GM18951 (cell line): ENCODE measurements around the gene MORC4.
"Not testable (repeated sequence)": the region's sequence is repeated elsewhere in the genome, so short reads cannot be mapped to it uniquely, and the experiment has no call there.

ENCODE experiments used
- POLR2A ChIP-seq: IDR thresholded peaks from 4 replicates; pipeline ENCODE4 v1.6.1; 2011; ENCODE audit warnings: mild to moderate bottlenecking; ENCODE audit not compliant: insufficient read length, insufficient read depth; ENCODE audit errors: extremely low read depth
- in situ Hi-C: fragments of 300-500 bp; cut with MboI; formaldehyde crosslinking; loops from one replicate; pipeline ENCODE4 v1.12.0; 2022; ENCODE audit warnings: low sequenced_read_pairs, mixed read lengths, inconsistent platforms; ENCODE audit not compliant: unreplicated experiment

Gene MORC4

GRCh38 chrX:106972896-106973295 is 27.1 kb downstream of the MORC4 start:
- in situ Hi-C loops: no loop called here
- TF ChIP-seq POLR2A: no peak

GRCh38 chrX:106966547-106966946 is 33.5 kb downstream of the MORC4 start:
- in situ Hi-C loops: not testable (repeated sequence)

- TF ChIP-seq POLR2A: no peak
- in situ Hi-C loops: no loop called here
Observed at GRCh38 chrX:106964290-106964689, 35.7 kb downstream of the MORC4 start.

GRCh38 chrX:106963111-106963510 is 36.9 kb downstream of the MORC4 start:
- in situ Hi-C loops: no loop called here
- no peak for TF ChIP-seq POLR2A

DNA sequence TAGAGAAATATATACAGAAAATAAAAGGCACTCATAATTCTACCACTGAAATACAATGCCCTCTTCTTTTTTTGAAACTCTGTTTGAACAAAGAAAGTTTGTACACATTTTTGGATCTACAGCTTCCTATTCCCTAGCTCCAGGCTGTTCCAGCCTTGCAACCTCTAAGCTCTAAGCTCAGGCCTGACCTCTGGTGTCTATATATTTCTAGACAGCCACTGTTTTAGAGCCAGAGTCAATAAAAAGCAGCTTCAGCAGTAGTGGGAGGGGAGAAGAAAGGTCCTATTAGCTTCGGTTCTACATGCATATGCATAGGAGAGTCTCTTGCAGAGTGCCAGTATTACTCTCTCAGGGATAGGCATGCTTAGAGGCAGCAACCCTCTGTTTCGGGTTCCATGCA is 40.1 kb downstream of the MORC4 start:
- no peak for TF ChIP-seq POLR2A
- in situ Hi-C loops: no loop called here

DNA sequence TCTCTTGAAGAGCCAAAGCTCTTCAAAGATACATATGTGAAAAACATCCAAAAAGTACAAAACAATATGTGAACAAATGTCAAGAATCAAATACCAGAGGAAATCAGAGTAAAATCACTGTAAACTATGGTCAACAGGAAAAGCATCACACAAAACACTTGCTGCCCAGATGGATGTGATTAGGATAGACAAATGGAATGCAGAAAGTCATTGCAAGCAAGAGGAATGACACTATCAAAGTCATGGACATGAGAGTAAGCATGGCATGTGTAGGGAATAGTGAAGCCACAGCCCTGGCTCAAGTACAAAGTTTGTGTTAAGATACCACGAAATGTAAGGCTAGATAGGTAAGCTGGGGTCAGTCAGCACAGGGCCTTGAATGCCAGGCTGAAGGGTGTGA is 42.2 kb downstream of the MORC4 start:
- TF ChIP-seq POLR2A: no peak
- in situ Hi-C loops: no loop called here

- TF ChIP-seq POLR2A: no peak
- in situ Hi-C loops: no loop called here
Observed at GRCh38 chrX:106955004-106955772, 44.8 kb downstream of the MORC4 start.

- TF ChIP-seq POLR2A: no peak
- in situ Hi-C loops: no loop called here
Observed at GRCh38 chrX:106954041-106954440, 46.0 kb downstream of the MORC4 start.

DNA sequence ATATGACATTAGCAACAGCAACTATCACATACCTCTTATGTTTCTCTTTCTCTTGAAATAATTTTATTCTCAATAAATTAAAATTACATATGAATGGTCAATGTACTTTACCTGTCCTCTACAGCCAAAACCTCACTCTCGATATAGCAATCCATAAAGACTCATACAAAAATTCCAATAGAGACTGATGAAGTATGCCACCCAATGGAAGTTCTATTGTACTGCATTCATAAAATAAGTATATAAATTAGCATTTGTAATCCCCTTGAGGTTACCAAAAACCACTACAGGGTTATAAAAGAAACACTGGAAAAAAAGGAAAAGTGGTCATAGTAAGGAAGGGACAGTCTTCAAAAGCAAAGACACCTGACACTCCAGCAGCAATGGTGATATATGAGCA is 47.0 kb downstream of the MORC4 start:
- in situ Hi-C loops: no loop called here
- no peak for TF ChIP-seq POLR2A

- in situ Hi-C loops: no loop called here
- no peak for TF ChIP-seq POLR2A
Observed at GRCh38 chrX:106952538-106952937, 47.5 kb downstream of the MORC4 start.

GRCh38 chrX:106952089-106952488 is 47.9 kb downstream of the MORC4 start:
- no peak for TF ChIP-seq POLR2A
- in situ Hi-C loops: no loop called here

DNA sequence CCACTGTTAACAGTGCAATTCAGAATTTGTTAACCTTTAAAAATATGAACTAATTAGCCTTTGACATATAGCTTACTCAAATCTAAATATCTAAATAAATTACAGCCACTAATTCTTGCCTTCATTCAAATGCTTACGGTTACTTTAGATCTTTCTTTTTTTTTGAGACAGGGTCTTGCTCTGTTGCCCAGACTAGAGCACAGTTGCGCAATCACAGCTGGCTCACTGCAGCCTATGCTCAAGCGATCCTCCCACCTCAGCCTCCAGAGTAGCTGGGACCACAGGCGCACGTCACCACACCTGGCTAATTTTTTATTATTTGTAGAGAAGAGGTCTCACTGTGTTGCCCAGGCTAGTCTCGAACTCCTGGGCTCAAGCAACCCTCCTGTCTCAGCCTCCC is 48.8 kb downstream of the MORC4 start:
- in situ Hi-C loops: no loop called here
- TF ChIP-seq POLR2A: no peak

DNA sequence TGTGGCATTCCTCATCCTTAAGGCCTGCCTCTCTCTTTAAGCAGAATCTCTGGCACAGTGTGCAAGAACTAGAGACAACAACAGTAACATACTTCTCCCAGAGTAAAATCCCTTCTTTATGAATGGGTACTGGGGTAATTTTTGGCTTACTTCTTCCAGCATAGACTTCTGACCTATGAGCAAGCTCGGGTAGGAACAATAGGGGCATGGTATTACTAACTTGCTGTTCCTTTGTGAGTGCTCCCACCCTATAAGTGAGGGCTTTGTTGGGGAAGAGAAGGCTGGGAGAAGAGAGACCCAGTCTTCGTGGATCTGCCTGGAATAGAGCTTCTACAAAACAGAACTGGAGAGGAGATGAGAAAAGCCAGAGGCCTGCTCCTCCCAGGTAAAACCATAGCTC is 49.6 kb downstream of the MORC4 start:
- in situ Hi-C loops: no loop called here
- no peak for TF ChIP-seq POLR2A

GRCh38 chrX:106949366-106949765 is 50.6 kb downstream of the MORC4 start:
- no peak for TF ChIP-seq POLR2A
- in situ Hi-C loops: no loop called here

- TF ChIP-seq POLR2A: no peak
- in situ Hi-C loops: no loop called here
Observed at GRCh38 chrX:106948641-106949040, 51.4 kb downstream of the MORC4 start.

DNA sequence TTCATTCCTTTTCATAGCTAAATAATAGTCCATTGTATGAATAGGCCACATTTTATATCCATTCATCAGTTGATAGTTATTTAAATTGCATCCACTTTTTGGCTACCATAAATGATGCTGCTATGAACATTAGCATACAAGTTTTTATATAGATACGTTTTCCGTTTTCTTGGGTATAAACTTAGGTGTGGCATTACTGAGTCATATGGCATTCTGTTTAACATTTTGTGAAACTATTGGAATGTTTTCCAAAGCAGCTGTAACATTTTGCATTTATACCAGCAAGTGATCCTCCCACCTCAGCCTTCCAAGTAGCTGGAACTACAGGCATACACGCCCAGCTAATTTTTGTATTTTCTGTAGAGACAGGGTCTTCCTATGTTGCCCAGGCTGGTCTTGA is 53.5 kb downstream of the MORC4 start:
- in situ Hi-C loops: no loop called here
- no peak for TF ChIP-seq POLR2A
